GM12891 (cell line): ENCODE results near the gene ZNF146.
"Not testable (repeated sequence)": the region's sequence is repeated elsewhere in the genome, so short reads cannot be mapped to it uniquely, and the experiment has no call there.

ENCODE experiments used
- DNase-seq: peaks from one replicate; pipeline ENCODE4 v3.0.0; 2011; ENCODE audit warnings: low spot score; ENCODE audit not compliant: insufficient read length
- FAIRE-seq: peaks from 2 replicates; lab custom pipeline; 2011; peaks lifted over from hg19 to GRCh38; lab: Jason Lieb, UNC
- PAX5 ChIP-seq: IDR thresholded peaks from 2 replicates; pipeline ENCODE4 v1.6.1; 2011; ENCODE audit warnings: low read length, moderate library complexity, mild to moderate bottlenecking; ENCODE audit not compliant: insufficient read depth, severe bottlenecking
- POLR2A ChIP-seq: IDR thresholded peaks from 2 replicates; pipeline ENCODE4 v1.6.1; 2011; ENCODE audit warnings: low read depth, low read length, control low read depth
- POLR2AphosphoS5 ChIP-seq: IDR thresholded peaks from 2 replicates; pipeline ENCODE4 v1.6.1; 2011; ENCODE audit warnings: low read depth, low read length, control low read depth
- POU2F2 ChIP-seq: IDR thresholded peaks from 2 replicates; pipeline ENCODE4 v1.6.1; 2011; ENCODE audit warnings: low read depth, mild to moderate bottlenecking, control low read depth, low read length, moderate library complexity
- SPI1 ChIP-seq: IDR thresholded peaks from 2 replicates; pipeline ENCODE4 v1.6.1; 2011; ENCODE audit warnings: low read depth, low read length, control low read depth
- TAF1 ChIP-seq: IDR thresholded peaks from 2 replicates; pipeline ENCODE4 v1.6.1; 2011; ENCODE audit warnings: low read depth, low read length, control low read depth

The ZNF146 gene

GRCh38 chr19:36225219-36225892, 10.4 kb downstream of the ZNF146 start:
- DNase-seq (no peak), FAIRE-seq (no peak)
- TF ChIP-seq POU2F2 (no peak), POLR2A (no peak), PAX5 (no peak), POLR2AphosphoS5 (no peak), TAF1 (no peak), SPI1 (no peak)

DNA sequence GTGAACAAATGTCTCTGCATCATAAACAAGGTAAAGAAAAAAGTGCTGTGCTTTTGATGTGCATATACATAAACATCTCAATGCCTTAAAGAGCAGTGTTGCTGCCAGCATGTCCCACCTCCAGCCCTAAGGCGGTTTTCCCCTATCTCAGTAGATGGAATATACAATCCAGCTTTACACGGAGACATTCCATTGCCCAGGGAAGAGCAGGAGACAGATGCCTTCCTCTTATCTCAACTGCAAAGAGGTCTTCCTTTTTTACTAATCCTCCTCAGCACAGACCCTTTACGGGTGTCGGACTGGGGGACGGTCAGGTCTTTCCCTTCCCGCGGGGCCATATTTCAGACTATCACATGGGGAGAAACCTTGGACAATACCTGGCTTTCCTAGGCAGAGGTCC, 18.7 kb downstream of the ZNF146 start:
- not testable (repeated sequence) for FAIRE-seq, DNase-seq

DNA sequence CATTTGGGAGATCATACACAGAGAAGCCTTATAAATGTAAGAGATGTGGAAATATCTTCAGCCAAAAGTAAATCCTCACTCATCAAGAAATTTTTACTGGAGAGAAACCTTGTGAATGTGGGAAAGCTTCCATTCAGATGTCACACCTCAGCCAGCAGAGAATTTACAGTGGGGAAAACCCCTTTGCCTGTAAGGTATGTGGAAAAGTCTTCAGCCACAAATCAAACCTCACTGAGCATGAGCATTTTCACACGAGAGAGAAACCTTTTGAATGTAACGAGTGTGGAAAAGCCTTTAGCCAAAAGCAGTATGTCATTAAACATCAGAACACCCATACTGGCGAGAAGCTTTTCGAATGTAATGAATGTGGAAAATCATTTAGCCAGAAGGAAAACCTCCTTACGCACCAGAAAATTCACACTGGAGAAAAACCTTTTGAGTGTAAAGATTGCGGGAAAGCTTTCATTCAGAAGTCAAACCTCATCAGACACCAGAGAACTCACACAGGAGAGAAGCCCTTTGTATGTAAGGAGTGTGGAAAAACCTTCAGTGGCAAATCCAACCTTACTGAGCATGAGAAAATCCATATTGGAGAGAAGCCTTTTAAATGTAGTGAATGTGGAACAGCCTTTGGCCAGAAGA, 21.5 kb downstream of the ZNF146 start:
- DNase-seq (no peak), FAIRE-seq (no peak)
- TF ChIP-seq POLR2AphosphoS5: no peak
- TF ChIP-seq PAX5: no peak
- no peak for TF ChIP-seq POU2F2
- no peak for TF ChIP-seq TAF1
- TF ChIP-seq POLR2A: no peak
- TF ChIP-seq SPI1: no peak

GRCh38 chr19:36236946-36237310, 22.0 kb downstream of the ZNF146 start:
- TF ChIP-seq POLR2A (no peak), POU2F2 (no peak), TAF1 (no peak), POLR2AphosphoS5 (no peak), PAX5 (no peak), SPI1 (no peak)
- DNase-seq (no peak), FAIRE-seq (no peak)

GRCh38 chr19:36244066-36244465, 29.2 kb downstream of the ZNF146 start:
- DNase-seq (no peak), FAIRE-seq (no peak)
- no peak for TF ChIP-seq TAF1
- no peak for TF ChIP-seq SPI1
- TF ChIP-seq POLR2AphosphoS5: no peak
- no peak for TF ChIP-seq POLR2A
- TF ChIP-seq PAX5: no peak
- no peak for TF ChIP-seq POU2F2

- DNase-seq (no peak), FAIRE-seq (no peak)
- TF ChIP-seq TAF1: no peak
Observed at GRCh38 chr19:36245210-36246005, 30.5 kb downstream of the ZNF146 start.

DNA sequence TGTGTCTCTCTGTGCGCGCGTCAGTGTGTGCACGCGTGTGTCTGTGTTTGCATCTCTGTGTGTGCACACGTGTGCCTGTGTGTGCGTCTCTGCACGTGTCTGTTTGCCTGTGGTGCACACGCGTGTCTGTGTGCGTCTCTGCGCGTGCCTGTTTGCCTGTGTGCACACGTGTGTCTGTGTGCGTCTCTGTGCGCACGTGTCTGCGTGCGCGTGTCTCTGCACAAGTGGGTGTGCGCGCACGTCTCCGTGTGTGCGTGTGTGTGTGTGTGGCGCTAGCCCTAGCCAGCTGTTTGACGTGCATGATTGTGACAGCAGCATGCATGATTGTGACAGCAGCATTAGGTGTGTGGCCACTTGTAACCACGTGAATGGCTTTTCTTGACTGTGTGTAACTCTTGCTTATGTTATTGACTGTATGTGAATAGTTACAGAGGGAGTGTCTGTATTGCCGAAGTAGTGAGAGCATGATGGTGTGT, 31.1 kb downstream of the ZNF146 start:
- DNase-seq (no peak), FAIRE-seq (no peak)
- TF ChIP-seq PAX5 (no peak), TAF1 (no peak), POLR2AphosphoS5 (no peak), SPI1 (no peak), POU2F2 (no peak), POLR2A (no peak)

- no peak for TF ChIP-seq PAX5
- DNase-seq (no peak), FAIRE-seq (no peak)
Observed at GRCh38 chr19:36252047-36252446, 37.1 kb downstream of the ZNF146 start.

DNA sequence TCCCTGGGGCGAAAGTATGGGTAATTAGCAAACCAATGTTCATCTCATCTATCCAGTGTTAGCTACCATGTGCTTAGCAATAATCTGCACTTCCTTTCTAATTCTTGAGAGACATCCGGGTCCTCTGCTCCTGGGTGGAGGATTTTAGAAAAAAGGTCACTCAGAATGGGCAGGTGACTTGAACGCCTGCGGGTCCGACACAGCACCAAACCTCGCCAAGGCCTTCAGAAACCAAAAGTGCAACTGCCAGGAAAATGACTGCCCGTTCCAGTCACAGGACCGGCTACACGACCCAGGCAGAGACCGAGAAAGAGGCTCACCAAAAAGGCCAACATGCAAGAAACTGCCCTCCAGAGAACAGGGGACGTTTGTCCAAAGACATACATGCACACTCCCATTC, 39.9 kb downstream of the ZNF146 start:
- TF ChIP-seq SPI1: no peak
- TF ChIP-seq POLR2A: no peak
- TF ChIP-seq PAX5: no peak
- no peak for TF ChIP-seq POU2F2
- no peak for TF ChIP-seq POLR2AphosphoS5
- TF ChIP-seq TAF1: no peak
- FAIRE-seq: no peak

DNA sequence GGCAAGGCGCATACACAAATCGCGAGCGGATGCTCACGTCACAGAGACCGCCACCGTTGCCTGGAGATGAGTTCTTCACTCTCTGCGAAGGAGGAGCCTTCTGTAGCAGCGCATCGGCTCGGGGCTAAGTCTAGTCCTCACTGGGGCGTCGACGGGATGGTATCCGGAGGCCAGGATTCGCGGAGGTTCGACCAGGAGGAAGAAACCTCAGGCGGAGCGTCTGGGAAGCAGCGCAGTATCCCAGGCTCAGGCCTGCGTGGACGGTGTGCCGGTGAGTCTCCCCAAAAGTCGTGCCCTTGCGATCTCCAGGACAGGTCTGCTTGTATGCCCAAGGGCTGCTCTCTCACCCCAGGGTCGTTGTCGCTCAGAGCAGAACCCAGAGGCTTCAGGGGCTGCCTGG, 40.4 kb downstream of the ZNF146 start:
- no peak for TF ChIP-seq POLR2AphosphoS5
- no peak for TF ChIP-seq POU2F2
- no peak for TF ChIP-seq SPI1
- TF ChIP-seq POLR2A: no peak
- no peak for TF ChIP-seq PAX5
- TF ChIP-seq TAF1: no peak
- DNase-seq: no peak
- no peak for FAIRE-seq

More for the DNA sequence above, 39.9 kb downstream of the ZNF146 start:
- DNase-seq: no peak
